HepG2 (cell line): ENCODE results near the gene FHIT. TPM values are rescaled to one million over a fixed set of nuclear protein-coding genes. Genes with fewer than 3 reads are reported as not detected.
A peak's percentile ranks its signal among the peaks of the same experiment; 100 is the strongest.

Experiments
- BATF2 ChIP-seq: sonication (generic); formaldehyde crosslinking; IDR thresholded peaks from 2 replicates; pipeline ENCODE4 v1.8.0; 2022; ENCODE audit warnings: mild to moderate bottlenecking, missing genetic modification reagents, moderate library complexity
- BCL3 ChIP-seq: sonication (generic); formaldehyde crosslinking; IDR thresholded peaks from 2 replicates; pipeline ENCODE4 v1.5.1; 2020; ENCODE audit warnings: mild to moderate bottlenecking, missing genetic modification reagents, moderate library complexity
- EP300 ChIP-seq, 3 experiments: sonication (generic) in 1 of 3; formaldehyde crosslinking in 1 of 3; IDR thresholded peaks; 2 replicates each; pipeline versions ENCODE4 v1.5.1 to v1.6.1; 2011 to 2020; ENCODE audit warnings: low read depth in 2 of 3, low read length in 2 of 3, borderline replicate concordance in 1 of 3, improper control_type of control experiment in 1 of 3, mild to moderate bottlenecking in 1 of 3, missing genetic modification reagents in 1 of 3, moderate library complexity in 1 of 3
- FOXA3 ChIP-seq: IDR thresholded peaks from 2 replicates; pipeline ENCODE4 v1.6.1; 2016; ENCODE audit warnings: missing genetic modification reagents, missing compliant biosample characterization
- FOXP1 ChIP-seq, 2 experiments: fragments of 450-650 bp in 1 of 2; IDR thresholded peaks; 2 replicates each; pipeline ENCODE4 v1.6.1; 2017 to 2018; ENCODE audit warnings: antibody characterized with exemption in 1 of 2
- HNRNPLL ChIP-seq: fragments of 200-400 bp; formaldehyde crosslinking; IDR thresholded peaks from 2 replicates; pipeline ENCODE4 v1.6.1; 2017; ENCODE audit warnings: mild to moderate bottlenecking, low read depth, low read length; ENCODE audit not compliant: poor library complexity, severe bottlenecking
- KDM4B ChIP-seq: sonication (generic); formaldehyde crosslinking; IDR thresholded peaks from 2 replicates; pipeline ENCODE4 v1.4.0; 2020; ENCODE audit warnings: missing genetic modification reagents
- KMT2A ChIP-seq: sonication (generic); formaldehyde crosslinking; IDR thresholded peaks from 2 replicates; pipeline ENCODE4 v1.4.0; 2020; ENCODE audit warnings: missing genetic modification reagents
- LRRFIP1 ChIP-seq: sonication (generic); formaldehyde crosslinking; conservative IDR thresholded peaks from 2 replicates; pipeline ENCODE4 v1.4.0; 2020; ENCODE audit warnings: missing genetic modification reagents
- MBD4 ChIP-seq: IDR thresholded peaks from 2 replicates; pipeline ENCODE4 v1.6.1; 2012; ENCODE audit warnings: low read length, inconsistent platforms, borderline replicate concordance
- NFE2L2 ChIP-seq: fragments of 150-350 bp; IDR thresholded peaks from 2 replicates; pipeline ENCODE4 v1.6.1; 2014; ENCODE audit warnings: low read length
- RBFOX2 ChIP-seq: fragments of 200-400 bp; formaldehyde crosslinking; IDR thresholded peaks from 2 replicates; pipeline ENCODE4 v1.6.1; 2017; ENCODE audit warnings: low read depth, mild to moderate bottlenecking, low read length
- SATB2 ChIP-seq: sonication (generic); formaldehyde crosslinking; IDR thresholded peaks from 2 replicates; pipeline ENCODE4 v1.5.0; 2020; ENCODE audit warnings: missing genetic modification reagents
- TCF7 ChIP-seq: sonication (generic); IDR thresholded peaks from 2 replicates; pipeline ENCODE4 v1.6.1; 2016; ENCODE audit warnings: antibody characterized with exemption, low read depth
- ZBTB42 ChIP-seq: sonication (generic); formaldehyde crosslinking; IDR thresholded peaks from 2 replicates; pipeline ENCODE4 v1.5.0; 2020; ENCODE audit warnings: mild to moderate bottlenecking, missing genetic modification reagents
- ZGPAT ChIP-seq: IDR thresholded peaks from 2 replicates; pipeline ENCODE4 v1.6.1; 2016; ENCODE audit warnings: mild to moderate bottlenecking
- ZNF143 ChIP-seq: sonication (generic); formaldehyde crosslinking; IDR thresholded peaks from 2 replicates; pipeline ENCODE4 v1.4.0; 2020; ENCODE audit warnings: missing genetic modification reagents
- ZNF281 ChIP-seq: sonication (generic); formaldehyde crosslinking; IDR thresholded peaks from 2 replicates; pipeline ENCODE4 v1.4.0; 2020; ENCODE audit warnings: missing genetic modification reagents, borderline replicate concordance
- ZNF510 ChIP-seq: sonication (generic); formaldehyde crosslinking; IDR thresholded peaks from 2 replicates; pipeline ENCODE4 v1.4.0; 2020; ENCODE audit warnings: low read depth, mild to moderate bottlenecking, missing genetic modification reagents
- ZNF558 ChIP-seq: sonication (generic); formaldehyde crosslinking; IDR thresholded peaks from 2 replicates; pipeline ENCODE4 v1.9.0; 2022; ENCODE audit warnings: mild to moderate bottlenecking, missing genetic modification reagents, borderline replicate concordance
- ZNF562 ChIP-seq: sonication (generic); formaldehyde crosslinking; IDR thresholded peaks from 2 replicates; pipeline ENCODE4 v1.8.0; 2022; ENCODE audit warnings: missing genetic modification reagents, borderline replicate concordance
- ZSCAN30 ChIP-seq: sonication (generic); formaldehyde crosslinking; IDR thresholded peaks from 2 replicates; pipeline ENCODE4 v1.5.0; 2020; ENCODE audit warnings: mild to moderate bottlenecking, missing genetic modification reagents
- polyA plus RNA-seq, 8 experiments: library from polyadenylated mRNA; depleted of rRNA in 3 of 8; stranded (reverse) in 7 of 8; unstranded in 1 of 8; fragments of >200 nt; fragmentation: Illumina TruSeq in 4 of 8; extraction: Trizol in 4 of 8; gene quantifications; 2 replicates each; pipeline versions ENCODE4 v1.2.1 to v1.2.3, GENCODE V29; 2011 to 2016; ENCODE audit warnings: low read depth in 4 of 8, missing spikeins in 1 of 8, mixed read lengths in 1 of 8; ENCODE audit not compliant: insufficient read depth in 1 of 8
- total RNA-seq, 5 experiments: library from RNA; depleted of rRNA; stranded (reverse); fragments of >200 nt; fragmentation: Illumina TruSeq; extraction: Trizol; gene quantifications; 2 replicates each; pipeline ENCODE4 v1.2.3, GENCODE V29; 2016; ENCODE audit warnings: low read depth in 1 of 5

Gene FHIT
- total and polyA plus RNA-seq, 2 of the 13 experiments (the other 11 are each of a cell fraction or from before 2014, with no cell fraction given) = 4.0 to 4.6 TPM

GRCh38 chr3:61060411-61060861 lies 190.8 kb downstream of the FHIT start (continued):
- TF ChIP-seq BCL3 (CRISPR knock-in tag) (no peak), KMT2A (CRISPR knock-in tag) (no peak), FOXA3 (0 out of 2 replicates have a peak, but pooled peaks have one; percentile 38), BATF2 (CRISPR knock-in tag) (no peak), HNRNPLL (no peak), ZNF143 (no peak), NFE2L2 (no peak), ZGPAT (CRISPR knock-in tag) (no peak), MBD4 (no peak), FOXP1 (IDR thresholded peaks at IDR 0.05) (no peak), FOXP1 (CRISPR knock-in tag; IDR thresholded peaks at IDR 0.05) (peak; percentile 50; the same call in 1 of the 2 replicates), ZNF558 (CRISPR knock-in tag) (no peak), ZSCAN30 (no peak), ZBTB42 (CRISPR knock-in tag) (no peak), ZNF281 (CRISPR knock-in tag) (no peak), ZNF562 (CRISPR knock-in tag) (no peak), LRRFIP1 (CRISPR knock-in tag) (no peak), KDM4B (CRISPR knock-in tag) (no peak), RBFOX2 (no peak), ZNF510 (no peak), EP300 (IDR thresholded peaks at IDR 0.05; ENCODE audit: low read depth in 2 of 2, low read length in 2 of 2) (peak in 1 of 2 experiments; percentile 24; a peak in 1 of 4 replicates), EP300 (CRISPR knock-in tag; IDR thresholded peaks at IDR 0.05; ENCODE audit: borderline replicate concordance) (no peak), SATB2 (no peak), TCF7 (0 out of 2 replicates have a peak, but pooled peaks have one; percentile 30)
